Right lobe of liver (tissue), 4 donors: ENCODE data around the gene EN1.

Source experiments
- CTCF ChIP-seq, 4 donors: fragments of 200-600 bp in 3 of 4; fragments of 450-650 bp in 1 of 4; IDR thresholded peaks; one replicate each; pipeline versions ENCODE4 v1.5.1 to v1.8.0; 2016 to 2022; ENCODE audit warnings: antibody characterized with exemption in 4 of 4, mild to moderate bottlenecking in 2 of 4
- POLR2A ChIP-seq: fragments of 450-650 bp; IDR thresholded peaks from one replicate; pipeline ENCODE4 v1.6.1; 2017; ENCODE audit warnings: antibody characterized with exemption, mild to moderate bottlenecking
- donor health status: DM: no; HTN: no; CAD: no.
- donor health status: DM: no; HTN: no; CAD: no.
- donor health status: DM: no; HTN: yes; CAD: no.

GRCh38 chr2:118822015-118822414, 25.4 kb downstream of the EN1 start:
- no peak for TF ChIP-seq CTCF (IDR thresholded peaks at IDR 0.05)
- TF ChIP-seq POLR2A = no peak
